ENCODE measurements around the gene TELO2.

Gene TELO2

GRCh38 chr16:1492923-1493745 is at the start of gene TELO2:
TSS of gene TELO2 (plus strand) at chr16:1493360. CDS start at chr16:1494282, 922 bp downstream.
- DNase-seq (ENCODE audit: low read depth in 2 of 3, low spot score in 2 of 3) = peak; percentile 76 to 84 (median 77)

GRCh38 chr16:1443403-1443973 is 49.7 kb upstream of the TELO2 start:
- no peak for DNase-seq (ENCODE audit: low read depth in 2 of 3, low spot score in 2 of 3)

- DNase-seq (ENCODE audit: low read depth in 2 of 3, low spot score in 2 of 3) = no peak
Measured at GRCh38 chr16:1443980-1444729, 49.0 kb upstream of the TELO2 start, which contains the start of gene CCDC154. TSS of gene CCDC154 (minus strand) at chr16:1444556. CDS start at chr16:1444322, 234 bp downstream.

GRCh38 chr16:1444730-1445517 is 48.2 kb upstream of the TELO2 start:
- DNase-seq (ENCODE audit: low read depth in 2 of 3, low spot score in 2 of 3) = no peak

GRCh38 chr16:1445518-1446203 is 47.5 kb upstream of the TELO2 start:
- DNase-seq (ENCODE audit: low read depth in 2 of 3, low spot score in 2 of 3) = no peak

- no peak for DNase-seq (ENCODE audit: low read depth in 2 of 3, low spot score in 2 of 3)
Measured at GRCh38 chr16:1446296-1447080, 46.7 kb upstream of the TELO2 start.

- DNase-seq (ENCODE audit: low read depth in 2 of 3, low spot score in 2 of 3) = no peak
Measured at GRCh38 chr16:1447965-1448364, 45.2 kb upstream of the TELO2 start.

- no peak for DNase-seq (ENCODE audit: low read depth in 2 of 3, low spot score in 2 of 3)
Measured at GRCh38 chr16:1448536-1449116, 44.5 kb upstream of the TELO2 start.

GRCh38 chr16:1449201-1449788 is 43.9 kb upstream of the TELO2 start:
- no peak for DNase-seq (ENCODE audit: low read depth in 2 of 3, low spot score in 2 of 3)

GRCh38 chr16:1450218-1450617 is 42.9 kb upstream of the TELO2 start:
- DNase-seq (ENCODE audit: low read depth in 2 of 3, low spot score in 2 of 3) = no peak

GRCh38 chr16:1450841-1451240 is 42.3 kb upstream of the TELO2 start:
- no peak for DNase-seq (ENCODE audit: low read depth in 2 of 3, low spot score in 2 of 3)

- DNase-seq (ENCODE audit: low read depth in 2 of 3, low spot score in 2 of 3) = no peak
Measured at GRCh38 chr16:1451702-1452392, 41.3 kb upstream of the TELO2 start.

- DNase-seq (ENCODE audit: low read depth in 2 of 3, low spot score in 2 of 3) = no peak
Measured at GRCh38 chr16:1452530-1452929, 40.6 kb upstream of the TELO2 start.

- DNase-seq (ENCODE audit: low read depth in 2 of 3, low spot score in 2 of 3) = no peak
Measured at GRCh38 chr16:1453316-1453715, 39.8 kb upstream of the TELO2 start.

GRCh38 chr16:1454561-1454960 is 38.6 kb upstream of the TELO2 start:
- no peak for DNase-seq (ENCODE audit: low read depth in 2 of 3, low spot score in 2 of 3)

GRCh38 chr16:1455190-1456171 is 37.7 kb upstream of the TELO2 start:
- DNase-seq (ENCODE audit: low read depth in 2 of 3, low spot score in 2 of 3) = no peak

GRCh38 chr16:1456951-1457350 is 36.2 kb upstream of the TELO2 start:
- no peak for DNase-seq (ENCODE audit: low read depth in 2 of 3, low spot score in 2 of 3)

Data from activated CD8-positive, alpha-beta memory T cell treated with anti-CD3 and anti-CD28 coated beads for 48 hours (primary cell).